HepG2 (cell line): ENCODE data around the gene ABCF1. TPM values are rescaled to one million over a fixed set of nuclear protein-coding genes. Genes with fewer than 3 reads are reported as not detected.

Source experiments
- BRF2 ChIP-seq: sonication (generic); formaldehyde crosslinking; IDR thresholded peaks from 2 replicates; pipeline ENCODE4 v1.8.1; 2022; ENCODE audit warnings: mild to moderate bottlenecking, missing genetic modification reagents
- HHEX ChIP-seq: IDR thresholded peaks from 2 replicates; pipeline ENCODE4 v1.6.1; 2016; ENCODE audit warnings: control low read depth
- MAZ ChIP-seq, 2 experiments: sonication (generic) in 1 of 2; formaldehyde crosslinking in 1 of 2; IDR thresholded peaks; 2 replicates each; pipeline versions ENCODE4 v1.5.0 to v1.6.1; 2012 to 2020; ENCODE audit warnings: low read depth in 2 of 2, mild to moderate bottlenecking in 2 of 2, borderline replicate concordance in 1 of 2, improper control_type of control experiment in 1 of 2, low read length in 1 of 2, missing genetic modification reagents in 1 of 2, moderate library complexity in 1 of 2
- PRDM10 ChIP-seq: sonication (generic); formaldehyde crosslinking; IDR thresholded peaks from 2 replicates; pipeline ENCODE4 v1.4.0; 2020; ENCODE audit warnings: low read depth, missing genetic modification reagents
- RARA ChIP-seq: IDR thresholded peaks from 2 replicates; pipeline ENCODE4 v1.6.1; 2016; ENCODE audit warnings: missing genetic modification reagents, missing compliant biosample characterization
- SOX6 ChIP-seq, 2 experiments: fragments of 450-650 bp in 1 of 2; sonication (generic) in 1 of 2; formaldehyde crosslinking in 1 of 2; IDR thresholded peaks; 2 replicates each; pipeline versions ENCODE4 v1.4.0 to v1.6.1; 2017 to 2020; ENCODE audit warnings: antibody characterized with exemption in 1 of 2, mild to moderate bottlenecking in 1 of 2, missing genetic modification reagents in 1 of 2
- TMF1 ChIP-seq: sonication (generic); formaldehyde crosslinking; IDR thresholded peaks from 2 replicates; pipeline ENCODE4 v1.8.1; 2022; ENCODE audit warnings: low read depth, missing genetic modification reagents
- ZNF256 ChIP-seq: sonication (generic); formaldehyde crosslinking; conservative IDR thresholded peaks from 2 replicates; pipeline ENCODE4 v1.4.0; 2020; ENCODE audit warnings: missing genetic modification reagents
- ZNF574 ChIP-seq: sonication (generic); formaldehyde crosslinking; IDR thresholded peaks from 2 replicates; pipeline ENCODE4 v1.4.0; 2020; ENCODE audit warnings: missing genetic modification reagents
- ZNF619 ChIP-seq: sonication (generic); formaldehyde crosslinking; IDR thresholded peaks from 2 replicates; pipeline ENCODE4 v1.4.0; 2020; ENCODE audit warnings: mild to moderate bottlenecking, missing genetic modification reagents
- polyA plus RNA-seq, 8 experiments: library from polyadenylated mRNA; depleted of rRNA in 3 of 8; stranded (reverse) in 7 of 8; unstranded in 1 of 8; fragments of >200 nt; fragmentation: Illumina TruSeq in 4 of 8; extraction: Trizol in 4 of 8; gene quantifications; 2 replicates each; pipeline versions ENCODE4 v1.2.1 to v1.2.3, GENCODE V29; 2011 to 2016; ENCODE audit warnings: low read depth in 4 of 8, missing spikeins in 1 of 8, mixed read lengths in 1 of 8; ENCODE audit not compliant: insufficient read depth in 1 of 8
- total RNA-seq, 5 experiments: library from RNA; depleted of rRNA; stranded (reverse); fragments of >200 nt; fragmentation: Illumina TruSeq; extraction: Trizol; gene quantifications; 2 replicates each; pipeline ENCODE4 v1.2.3, GENCODE V29; 2016; ENCODE audit warnings: low read depth in 1 of 5
- TF ChIP-seq, protein P1 (sequence below): sonication (generic); formaldehyde crosslinking; IDR thresholded peaks from 2 replicates; pipeline ENCODE4 v1.5.1; 2020; ENCODE audit warnings: missing genetic modification reagents, mild to moderate bottlenecking, borderline replicate concordance

ABCF1 gene
- total and polyA plus RNA-seq, 2 of the 13 experiments (the other 11 are each of a cell fraction or from before 2014, with no cell fraction given) = 25.4 to 98.9 TPM

GRCh38 chr6:30541515-30542403, 29.5 kb upstream of the ABCF1 start (continued):
- TF ChIP-seq PRDM10 (CRISPR knock-in tag) (peak; percentile 53; the same call in 1 of the 2 replicates), RARA (CRISPR knock-in tag) (no peak), SOX6 (IDR thresholded peaks at IDR 0.05) (no peak), SOX6 (CRISPR knock-in tag; IDR thresholded peaks at IDR 0.05) (no peak), ZNF256 (no peak), TMF1 (CRISPR knock-in tag) (no peak), ZNF574 (CRISPR knock-in tag) (peak; percentile 38; the same call in 1 of the 2 replicates), BRF2 (CRISPR knock-in tag) (no peak), HHEX (CRISPR knock-in tag) (no peak), MAZ (IDR thresholded peaks at IDR 0.05; ENCODE audit: borderline replicate concordance, low read depth, low read length) (peak; percentile 22; the same call in 1 of the 2 replicates), MAZ (CRISPR knock-in tag; IDR thresholded peaks at IDR 0.05; ENCODE audit: low read depth) (no peak), ZNF619 (no peak)
- TF ChIP-seq, protein P1, sequence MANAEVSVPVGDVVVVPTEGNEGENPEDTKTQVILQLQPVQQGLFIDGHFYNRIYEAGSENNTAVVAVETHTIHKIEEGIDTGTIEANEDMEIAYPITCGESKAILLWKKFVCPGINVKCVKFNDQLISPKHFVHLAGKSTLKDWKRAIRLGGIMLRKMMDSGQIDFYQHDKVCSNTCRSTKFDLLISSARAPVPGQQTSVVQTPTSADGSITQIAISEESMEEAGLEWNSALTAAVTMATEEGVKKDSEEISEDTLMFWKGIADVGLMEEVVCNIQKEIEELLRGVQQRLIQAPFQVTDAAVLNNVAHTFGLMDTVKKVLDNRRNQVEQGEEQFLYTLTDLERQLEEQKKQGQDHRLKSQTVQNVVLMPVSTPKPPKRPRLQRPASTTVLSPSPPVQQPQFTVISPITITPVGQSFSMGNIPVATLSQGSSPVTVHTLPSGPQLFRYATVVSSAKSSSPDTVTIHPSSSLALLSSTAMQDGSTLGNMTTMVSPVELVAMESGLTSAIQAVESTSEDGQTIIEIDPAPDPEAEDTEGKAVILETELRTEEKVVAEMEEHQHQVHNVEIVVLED = no peak
